Mesenchymal stem cell (in vitro differentiated cells and primary cell): ENCODE data around the gene RINT1.
A peak's percentile ranks its signal among the peaks of the same experiment; 100 is the strongest.
"Not testable (repeated sequence)": the region's sequence is repeated elsewhere in the genome, so short reads cannot be mapped to it uniquely, and the experiment has no call there.

Source experiments
- DNase-seq: peaks from one replicate; pipeline ENCODE4 v3.0.0-alpha.2; 2013
- H2AFZ ChIP-seq: one replicate; pipeline ENCODE4 v1.6.1; 2013; ENCODE audit warnings: low read depth, mild to moderate bottlenecking, control low read depth, inconsistent platforms, low read length, moderate library complexity
- H2AK5ac ChIP-seq: 2 replicates; pipeline ENCODE4 v1.6.1; 2013; ENCODE audit warnings: low read length, moderate library complexity, mild to moderate bottlenecking, inconsistent platforms; ENCODE audit not compliant: severe bottlenecking
- H2BK120ac ChIP-seq: one replicate; pipeline ENCODE4 v1.6.1; 2013; ENCODE audit warnings: low read depth, mild to moderate bottlenecking, inconsistent platforms, low read length, moderate library complexity
- H2BK12ac ChIP-seq, 2 experiments: one replicate each; pipeline ENCODE4 v1.6.1; 2013; ENCODE audit warnings: inconsistent platforms in 2 of 2, low read length in 2 of 2, mild to moderate bottlenecking in 2 of 2, moderate library complexity in 2 of 2, control low read depth in 1 of 2
- H2BK15ac ChIP-seq: one replicate; pipeline ENCODE4 v1.6.1; 2013; ENCODE audit warnings: mild to moderate bottlenecking, low read depth, inconsistent platforms; ENCODE audit not compliant: poor library complexity, severe bottlenecking
- H2BK5ac ChIP-seq: 2 replicates; pipeline ENCODE4 v1.6.1; 2013; ENCODE audit warnings: low read depth, mild to moderate bottlenecking, low read length, control low read depth, inconsistent platforms; ENCODE audit not compliant: poor library complexity, severe bottlenecking
- H3K14ac ChIP-seq, 2 experiments: one replicate each; pipeline ENCODE4 v1.6.1; 2013; ENCODE audit warnings: inconsistent platforms in 2 of 2, low read length in 2 of 2, control low read depth in 1 of 2, mild to moderate bottlenecking in 1 of 2, moderate library complexity in 1 of 2
- H3K18ac ChIP-seq, 2 experiments: one replicate each; pipeline ENCODE4 v1.6.1; 2013; ENCODE audit warnings: inconsistent platforms in 2 of 2, low read length in 2 of 2, control low read depth in 1 of 2, low read depth in 1 of 2, mild to moderate bottlenecking in 1 of 2
- H3K23ac ChIP-seq, 2 experiments: one replicate each; pipeline ENCODE4 v1.6.1; 2013; ENCODE audit warnings: inconsistent platforms in 2 of 2, low read length in 2 of 2, mild to moderate bottlenecking in 2 of 2, moderate library complexity in 2 of 2, control low read depth in 1 of 2
- H3K27ac ChIP-seq: 2 replicates; pipeline ENCODE4 v1.5.1; 2013; ENCODE audit warnings: mild to moderate bottlenecking, moderate library complexity, low read length, control low read depth, inconsistent platforms; ENCODE audit not compliant: poor library complexity, severe bottlenecking
- H3K27me3 ChIP-seq, 2 experiments: 2 replicates each; pipeline versions ENCODE4 v1.6.1 to v1.7.0; 2013; ENCODE audit warnings: low read length in 2 of 2, mild to moderate bottlenecking in 2 of 2, moderate library complexity in 2 of 2, control low read depth in 1 of 2, inconsistent platforms in 1 of 2; ENCODE audit not compliant: control insufficient read depth in 1 of 2, insufficient read depth in 1 of 2
- H3K36me3 ChIP-seq, 2 experiments: 2 replicates each; pipeline versions ENCODE4 v1.6.1 to v1.7.0; 2013; ENCODE audit warnings: low read length in 2 of 2, control low read depth in 1 of 2, inconsistent platforms in 1 of 2, low read depth in 1 of 2, mild to moderate bottlenecking in 1 of 2; ENCODE audit not compliant: insufficient read depth in 2 of 2, control insufficient read depth in 1 of 2
- H3K4ac ChIP-seq, 2 experiments: one replicate each; pipeline ENCODE4 v1.6.1; 2013; ENCODE audit warnings: inconsistent platforms in 2 of 2, low read length in 2 of 2, mild to moderate bottlenecking in 2 of 2, moderate library complexity in 2 of 2, control low read depth in 1 of 2, low read depth in 1 of 2
- H3K4me1 ChIP-seq: 2 replicates; pipeline ENCODE4 v1.6.1; 2013; ENCODE audit warnings: low read depth, low read length, control low read depth; ENCODE audit not compliant: control insufficient read depth, insufficient read depth
- H3K4me2 ChIP-seq: 2 replicates; pipeline ENCODE4 v1.6.1; 2013; ENCODE audit warnings: low read length, mild to moderate bottlenecking, inconsistent platforms; ENCODE audit not compliant: poor library complexity, severe bottlenecking
- H3K4me3 ChIP-seq, 2 experiments: 2 replicates each; pipeline versions ENCODE4 v1.5.1 to v1.7.0; 2013; ENCODE audit warnings: low read length in 2 of 2, mild to moderate bottlenecking in 2 of 2, control low read depth in 1 of 2, low read depth in 1 of 2; ENCODE audit not compliant: insufficient read depth in 1 of 2
- H3K79me1 ChIP-seq: replicated peaks from 2 replicates; pipeline ENCODE4 v1.6.1; 2013; ENCODE audit warnings: mild to moderate bottlenecking, control low read depth, low read length, inconsistent platforms; ENCODE audit not compliant: poor library complexity, severe bottlenecking
- H3K9ac ChIP-seq: 2 replicates; pipeline ENCODE4 v1.7.0; 2013; ENCODE audit warnings: mild to moderate bottlenecking, low read length, moderate library complexity
- H3K9me3 ChIP-seq: 2 replicates; pipeline ENCODE4 v1.7.0; 2013; ENCODE audit warnings: mild to moderate bottlenecking, low read length; ENCODE audit not compliant: control insufficient read depth
- H4K8ac ChIP-seq: one replicate; pipeline ENCODE4 v1.6.1; 2013; ENCODE audit warnings: inconsistent platforms, mild to moderate bottlenecking, low read length, moderate library complexity
- H4K91ac ChIP-seq: one replicate; pipeline ENCODE4 v1.6.1; 2013; ENCODE audit warnings: mild to moderate bottlenecking, low read length, inconsistent platforms
- WGBS: methylation state at CpG from one replicate; pipeline ENCODE4 v1.1.7; 2013; ENCODE audit warnings: mixed read lengths; 5-methylcytosine and 5-hydroxymethylcytosine counted together

The RINT1 gene

DNA sequence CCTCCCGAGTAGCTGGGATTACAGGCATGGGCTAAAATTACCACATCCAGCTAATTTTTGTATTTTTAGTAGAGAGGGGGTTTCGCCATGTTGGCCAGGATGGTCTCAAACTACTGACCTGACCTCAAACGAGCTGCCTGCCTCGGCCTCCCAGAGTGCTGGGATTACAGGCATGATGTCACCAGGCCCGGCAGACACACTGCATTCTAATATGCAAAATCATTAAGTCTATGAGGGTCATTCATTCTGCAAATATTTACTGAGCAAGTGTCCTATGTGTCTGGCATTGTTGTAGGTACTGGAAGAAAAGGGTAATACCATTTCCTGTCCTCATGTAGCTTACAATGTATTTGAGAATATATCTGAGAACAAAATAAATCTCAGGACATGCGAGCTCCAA lies 12.6 kb upstream of the RINT1 start:
- no peak overlapping the region for H2BK12ac ChIP-seq
- H3K14ac ChIP-seq, result no peak overlapping the region
- no peak overlapping the region for H2BK5ac ChIP-seq
- peak; percentile 5 for DNase-seq
- no peaks in the 10 kb centered on the region for H3K9me3 ChIP-seq
- no peak overlapping the region for H3K4me3 ChIP-seq
- no peak overlapping the region for H3K18ac ChIP-seq
- H2BK15ac ChIP-seq, result no peak overlapping the region
- H2AFZ ChIP-seq, result no peak overlapping the region
- peaks cover 1% of the 10 kb centered on the region for H3K79me1 ChIP-seq
- H2BK120ac ChIP-seq, result no peak overlapping the region
- peaks cover 7% of the 10 kb centered on the region for H3K4me1 ChIP-seq
- H3K23ac ChIP-seq, result no peak overlapping the region
- no peak overlapping the region for H3K27ac ChIP-seq
- peaks cover 6 to 7% of the 10 kb centered on the region in 2 experiments for H3K36me3 ChIP-seq
- no peak overlapping the region for H4K91ac ChIP-seq
- H3K27me3 ChIP-seq, result no peaks in the 10 kb centered on the region
- H3K4me2 ChIP-seq, result no peak overlapping the region
- H3K4ac ChIP-seq, result no peak overlapping the region
- H4K8ac ChIP-seq, result no peak overlapping the region
- H2AK5ac ChIP-seq, result peak overlapping the region; percentile 76
- WGBS, result 89% methylated on average over 4 of the region's 6 CpGs
- no peak overlapping the region for H3K9ac ChIP-seq

DNA sequence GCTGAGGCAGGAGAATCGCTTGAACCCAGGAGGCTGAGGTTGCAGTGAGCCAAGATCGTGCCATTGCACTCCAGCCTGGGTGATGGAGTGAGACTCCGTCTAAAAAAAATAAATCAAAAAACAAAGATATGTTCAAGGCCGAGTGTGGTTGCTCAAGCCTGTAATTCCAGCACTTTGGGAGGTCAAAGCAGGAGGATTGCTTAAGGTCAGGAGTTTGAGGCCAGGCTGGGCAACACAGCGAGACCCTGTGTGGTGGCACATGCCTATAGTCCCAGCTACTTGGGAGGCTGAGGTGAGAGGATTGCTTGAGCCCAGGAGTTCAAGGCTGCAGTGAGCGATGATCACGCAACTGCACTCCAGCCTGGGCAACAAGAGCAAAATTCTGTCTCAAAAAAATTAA lies 11.4 kb upstream of the RINT1 start:
- H3K27ac ChIP-seq, H4K8ac ChIP-seq, H3K36me3 ChIP-seq, H3K4ac ChIP-seq, H2AK5ac ChIP-seq, H3K9me3 ChIP-seq, H3K79me1 ChIP-seq, H3K14ac ChIP-seq, H2BK15ac ChIP-seq, H3K27me3 ChIP-seq, H3K4me1 ChIP-seq, DNase-seq, H2BK5ac ChIP-seq, H3K18ac ChIP-seq, H2AFZ ChIP-seq, H2BK12ac ChIP-seq, H2BK120ac ChIP-seq, H4K91ac ChIP-seq: not testable (repeated sequence)
- peak overlapping the region; percentile 37 for H3K4me2 ChIP-seq
- peak overlapping the region in 1 of 2 experiments; percentile 86 for H3K4me3 ChIP-seq
- H3K23ac ChIP-seq, result peak overlapping the region in 1 of 2 experiments; percentile 59
- 89% methylated on average over 5 of the region's 7 CpGs for WGBS
- H3K9ac ChIP-seq, result peak overlapping the region; percentile 92

DNA sequence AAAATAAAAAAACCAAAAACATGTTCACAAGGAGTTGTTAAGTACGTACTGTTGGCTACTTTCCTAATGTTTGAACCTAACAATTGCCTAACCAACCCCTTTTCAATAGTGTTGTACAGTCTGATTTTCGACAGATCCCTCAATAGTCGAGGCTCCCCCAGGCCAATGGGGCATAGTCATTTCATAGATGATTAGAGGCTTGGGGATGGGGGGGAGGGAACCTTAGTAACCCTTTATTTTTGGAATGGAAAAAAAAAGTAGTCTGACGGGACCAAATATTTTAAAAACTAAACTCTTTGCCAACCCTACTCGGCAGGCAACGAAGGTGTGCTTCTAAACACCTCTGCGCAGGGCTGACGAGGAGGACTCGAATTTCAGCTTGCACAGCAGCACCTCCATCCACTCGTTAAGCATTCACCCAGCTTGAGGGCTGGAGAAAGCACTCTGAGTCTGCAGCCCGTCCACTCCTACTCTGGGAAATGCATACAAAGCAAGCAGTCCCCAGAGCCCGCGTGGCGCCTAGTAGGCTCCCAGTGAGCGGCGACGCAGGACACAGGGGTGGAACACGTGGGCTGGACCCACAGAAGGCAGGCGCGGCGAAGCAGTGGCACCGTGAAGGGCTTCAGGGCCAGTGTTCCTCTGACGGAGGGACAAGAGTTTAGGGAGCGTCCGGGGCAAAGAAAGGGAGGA lies 10.8 kb upstream of the RINT1 start:
- WGBS, result 11% methylated on average over 25 of the region's 25 CpGs

DNA sequence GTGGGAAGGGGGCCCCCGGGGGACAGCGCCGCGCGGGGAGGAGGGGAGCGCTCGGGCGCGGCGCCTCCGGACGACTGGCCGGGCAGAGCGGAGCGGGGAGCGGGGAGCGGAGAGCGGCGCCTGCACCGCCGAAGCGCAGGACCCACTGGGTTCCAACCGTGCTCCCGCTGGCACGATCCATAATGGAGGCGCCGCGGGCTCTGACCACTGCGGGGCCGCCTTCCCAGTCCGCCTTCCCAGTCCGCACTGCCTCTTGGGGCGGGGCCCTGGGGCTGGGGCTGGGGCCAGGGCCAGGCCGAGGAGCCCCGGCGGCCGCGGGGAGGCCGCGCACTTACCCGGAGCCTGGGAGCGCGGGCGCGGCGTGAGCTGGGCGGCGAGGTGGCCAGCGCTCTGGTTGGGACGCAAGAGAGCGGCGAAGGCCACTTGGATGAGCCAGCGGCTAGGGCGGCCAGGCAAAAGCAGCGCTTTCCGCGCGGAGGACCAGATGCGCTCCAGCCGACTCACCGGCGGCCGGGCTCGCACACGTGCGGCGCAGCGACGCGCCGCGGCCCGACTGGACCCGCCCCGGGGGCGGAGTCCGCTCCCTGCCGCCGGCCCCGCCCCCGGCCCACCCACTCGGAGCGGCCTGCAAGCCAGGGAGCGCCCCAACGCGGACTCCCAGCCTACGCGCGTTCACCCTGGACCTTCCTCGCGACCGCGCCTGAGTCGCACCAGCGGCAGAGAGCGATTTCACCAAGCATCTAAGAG lies 10.1 kb upstream of the RINT1 start, which contains the start of gene PUS7:
Gene PUS7 (minus strand): TSS at position 555 of the 747 bp plus-strand sequence. CDS start 13,759 bp downstream, outside the sequence.
- Histone ChIP-seq H3K36me3 (peaks cover 6 to 7% of the 10 kb centered on the region in 2 experiments), H3K23ac (peak within 1 kb of the TSS in 1 of 2 experiments; percentile 93), H3K4me3 (peak within 1 kb of the TSS; percentile 72 to 86), H3K14ac (peak within 1 kb of the TSS in 1 of 2 experiments; percentile 91), H2BK15ac (peak within 1 kb of the TSS; percentile 83), H3K9me3 (no peaks in the 10 kb centered on the region), H3K4ac (peak within 1 kb of the TSS; percentile 64 to 69), H2BK120ac (peak within 1 kb of the TSS; percentile 79), H3K27me3 (no peaks in the 10 kb centered on the region), H3K4me2 (peak within 1 kb of the TSS; percentile 78), H4K8ac (peak within 1 kb of the TSS; percentile 94), H3K79me1 (peaks cover 1% of the 10 kb centered on the region), H3K18ac (peak within 1 kb of the TSS; percentile 79 to 94), H2AFZ (peak within 1 kb of the TSS; percentile 91), H2AK5ac (no peak within 1 kb of the TSS), H3K9ac (peak within 1 kb of the TSS; percentile 92), H2BK12ac (peak within 1 kb of the TSS in 1 of 2 experiments; percentile 84), H4K91ac (peak within 1 kb of the TSS; percentile 75), H3K4me1 (peaks cover 7% of the 10 kb centered on the region), H3K27ac (peak within 1 kb of the TSS; percentile 84), H2BK5ac (peak within 1 kb of the TSS; percentile 57)
- peak; percentile 87 for DNase-seq
- WGBS, result under 1% methylated on average over 79 of the region's 96 CpGs

More for the DNA sequence above, 10.8 kb upstream of the RINT1 start:
- H3K79me1 ChIP-seq, result peaks cover 1% of the 10 kb centered on the region
- peak overlapping the region; percentile 22 to 79 for H3K18ac ChIP-seq
- H2AK5ac ChIP-seq, result no peak overlapping the region
- peak; percentile 82 for DNase-seq
- peak overlapping the region; percentile 92 for H3K9ac ChIP-seq
- H3K4me1 ChIP-seq, result peaks cover 7% of the 10 kb centered on the region
- H3K4me2 ChIP-seq, result peak overlapping the region; percentile 78
- peak overlapping the region; percentile 5 for H2BK120ac ChIP-seq
- peak overlapping the region in 1 of 2 experiments; percentile 93 for H3K23ac ChIP-seq
- peak overlapping the region; percentile 83 for H2BK15ac ChIP-seq
- H3K27me3 ChIP-seq, result no peaks in the 10 kb centered on the region
- H2AFZ ChIP-seq, result peak overlapping the region; percentile 91
- H2BK5ac ChIP-seq, result peak overlapping the region; percentile 57
- H4K91ac ChIP-seq, result peak overlapping the region; percentile 75
- H2BK12ac ChIP-seq, result no peak overlapping the region
- peak overlapping the region; percentile 72 to 86 for H3K4me3 ChIP-seq
- H3K9me3 ChIP-seq, result no peaks in the 10 kb centered on the region
- peaks cover 6 to 7% of the 10 kb centered on the region in 2 experiments for H3K36me3 ChIP-seq
- H3K4ac ChIP-seq, result peak overlapping the region; percentile 9 to 64
- H3K27ac ChIP-seq, result peak overlapping the region; percentile 73
- H4K8ac ChIP-seq, result peak overlapping the region; percentile 82
- H3K14ac ChIP-seq, result peak overlapping the region in 1 of 2 experiments; percentile 82
